Endothelial cell of umbilical vein (primary cell): ENCODE data around the gene DPM2. TPM values are rescaled to one million over a fixed set of nuclear protein-coding genes. Genes with fewer than 3 reads are reported as not detected.

Experiments
- BruUV-seq: library from RNA; stranded (reverse); fragments of 400-500 nt; replicated peaks from 2 replicates; lab custom pipeline; 2021; lab: Mats Ljungman, UMichigan
- CTCF ChIA-PET: fragments of 300-600, 350-600 bp; sonication (Branson Sonifier 250); formaldehyde crosslinking; loops from one replicate; lab custom pipeline; 2021; ENCODE audit warnings: antibody characterized with exemption, inconsistent platforms; lab: Charles Lee
- POLR2A ChIA-PET: fragments of 300-600, 350-600 bp; sonication (Branson Sonifier 250); formaldehyde crosslinking; loops from one replicate; lab custom pipeline; 2021; ENCODE audit warnings: antibody characterized with exemption, inconsistent platforms; lab: Charles Lee
- DNase-seq: peaks from one replicate; pipeline ENCODE4 v3.0.0-alpha.2; 2011; ENCODE audit warnings: low read depth, low spot score
- FAIRE-seq: peaks from 2 replicates; lab custom pipeline; 2011; peaks lifted over from hg19 to GRCh38; lab: Jason Lieb, UNC
- H2AFZ ChIP-seq: 2 replicates; pipeline ENCODE4 v1.6.0; 2012; ENCODE audit warnings: low read depth, low read length, control low read depth, inconsistent platforms
- H3K27ac ChIP-seq: 2 replicates; pipeline ENCODE4 v1.5.1; 2011; ENCODE audit warnings: low read depth, mild to moderate bottlenecking, control low read depth, low read length, moderate library complexity; ENCODE audit not compliant: insufficient read depth
- H3K27me3 ChIP-seq, 2 experiments: 2 replicates each; pipeline versions ENCODE4 v1.6.0 to v1.6.1; 2011; ENCODE audit warnings: low read length in 2 of 2, mixed read lengths in 1 of 2; ENCODE audit not compliant: control insufficient read depth in 2 of 2, insufficient read depth in 2 of 2
- H3K36me3 ChIP-seq, 2 experiments: 2 replicates in 1 of 2; 3 replicates in 1 of 2; pipeline ENCODE4 v1.5.1; 2011; ENCODE audit warnings: low read length in 2 of 2, mild to moderate bottlenecking in 1 of 2, moderate library complexity in 1 of 2; ENCODE audit not compliant: control insufficient read depth in 2 of 2, insufficient read depth in 2 of 2; ENCODE audit errors: extremely low read depth in 1 of 2
- H3K4me1 ChIP-seq: 3 replicates; pipeline ENCODE4 v1.5.1; 2011; ENCODE audit warnings: mild to moderate bottlenecking, low read length; ENCODE audit not compliant: control insufficient read depth, insufficient read depth; ENCODE audit errors: extremely low read depth
- H3K4me2 ChIP-seq: 2 replicates; pipeline ENCODE4 v1.6.1; 2011; ENCODE audit warnings: low read length, control low read depth, mixed read lengths; ENCODE audit not compliant: insufficient read depth
- H3K4me3 ChIP-seq, 3 experiments: fragments of 200-600 bp in 1 of 3; sonication (generic), shearing (Covaris generic) in 1 of 3; replicated peaks in 1 of 3; 2 replicates each; pipeline ENCODE4 v1.5.1; 2011 to 2016; ENCODE audit warnings: control low read depth in 3 of 3, low read length in 3 of 3, mild to moderate bottlenecking in 2 of 3, inconsistent platforms in 1 of 3, low read depth in 1 of 3, moderate library complexity in 1 of 3; ENCODE audit not compliant: insufficient read depth in 1 of 3
- H3K79me2 ChIP-seq: 2 replicates; pipeline ENCODE4 v1.6.0; 2012; ENCODE audit warnings: low read length, inconsistent platforms; ENCODE audit not compliant: control insufficient read depth, insufficient read depth
- H3K9ac ChIP-seq: replicated peaks from 2 replicates; pipeline ENCODE3; 2011; ENCODE audit warnings: low read length, control low read depth; ENCODE audit not compliant: insufficient read depth; ENCODE audit errors: extremely low read depth
- H3K9me1 ChIP-seq: replicated peaks from 3 replicates; pipeline ENCODE4 v1.6.0; 2011; ENCODE audit warnings: mild to moderate bottlenecking, low read length; ENCODE audit not compliant: control insufficient read depth, insufficient read depth; ENCODE audit errors: extremely low read depth
- H3K9me3 ChIP-seq: replicated peaks from 2 replicates; pipeline ENCODE4 v1.5.1; 2012; ENCODE audit warnings: low read length, inconsistent platforms; ENCODE audit not compliant: control insufficient read depth, insufficient read depth
- H4K20me1 ChIP-seq: replicated peaks from 2 replicates; pipeline ENCODE3; 2011; ENCODE audit warnings: mild to moderate bottlenecking, low read length; ENCODE audit not compliant: control insufficient read depth, insufficient read depth; ENCODE audit errors: extremely low read depth
- EZH2 ChIP-seq: IDR thresholded peaks from 2 replicates; pipeline ENCODE4 v1.6.1; 2012; ENCODE audit warnings: borderline replicate concordance, low read depth, mild to moderate bottlenecking, moderate library complexity, low read length, inconsistent platforms; ENCODE audit not compliant: severe bottlenecking
- FOS ChIP-seq: IDR thresholded peaks from 2 replicates; pipeline ENCODE4 v1.6.1; 2011; ENCODE audit warnings: mild to moderate bottlenecking, low read length, moderate library complexity, borderline replicate concordance; ENCODE audit not compliant: insufficient read depth
- GATA2 ChIP-seq: IDR thresholded peaks from 2 replicates; pipeline ENCODE4 v1.7.0; 2011; ENCODE audit warnings: low read depth, mild to moderate bottlenecking, moderate library complexity, mixed read lengths, low read length; ENCODE audit not compliant: insufficient read length, insufficient read depth
- JUN ChIP-seq: IDR thresholded peaks from 2 replicates; pipeline ENCODE4 v1.6.1; 2011; ENCODE audit warnings: borderline replicate concordance, low read depth; ENCODE audit not compliant: insufficient read length, insufficient read depth
- MAX ChIP-seq: IDR thresholded peaks from 2 replicates; pipeline ENCODE4 v1.6.1; 2011; ENCODE audit not compliant: insufficient read depth, insufficient read length
- MYC ChIP-seq: IDR thresholded peaks from one replicate; pipeline ENCODE4 v1.6.1; 2011; ENCODE audit warnings: mild to moderate bottlenecking, low read depth, low read length
- POLR2A ChIP-seq: IDR thresholded peaks from 2 replicates; pipeline ENCODE4 v1.6.1; 2012; ENCODE audit warnings: low read depth, mild to moderate bottlenecking, control low read depth, low read length
- POLR2AphosphoS5 ChIP-seq: IDR thresholded peaks from 2 replicates; pipeline ENCODE4 v1.6.1; 2012; ENCODE audit warnings: low read depth, mild to moderate bottlenecking, control low read depth, low read length, moderate library complexity; ENCODE audit not compliant: insufficient read depth
- dilution Hi-C: fragments of 300-500 bp; cut with MboI; formaldehyde crosslinking; loops from one replicate; pipeline ENCODE4 v1.15.0; 2019; ENCODE audit warnings: low sequenced_read_pairs; ENCODE audit not compliant: extremely low pct_ligation_motif_present
- intact Hi-C: fragments of 100-400 bp; cut with micrococcal nuclease; formaldehyde crosslinking; loops from one replicate; pipeline ENCODE4 v1.10.0; 2022
- polyA plus RNA-seq, 4 experiments: library from polyadenylated mRNA; depleted of rRNA in 3 of 4; stranded (reverse) in 3 of 4; unstranded in 1 of 4; fragments of >200 nt; gene quantifications; 2 replicates each; pipeline versions ENCODE4 v1.2.1 to v1.2.3, GENCODE V29; 2011 to 2012; ENCODE audit warnings: missing spikeins in 1 of 4
- total RNA-seq: library from RNA; stranded (reverse); gene quantifications from 2 replicates; pipeline ENCODE4 v1.2.3, GENCODE V29; 2021
- TF ChIP-seq, protein P1 (sequence below), 2 donors: IDR thresholded peaks; 1 replicate in 1 of 2; 2 replicates in 1 of 2; pipeline ENCODE4 v1.5.1; 2011; ENCODE audit warnings: low read length in 2 of 2, mild to moderate bottlenecking in 2 of 2, moderate library complexity in 2 of 2, control low read depth in 1 of 2, inconsistent platforms in 1 of 2, low read depth in 1 of 2; ENCODE audit not compliant: insufficient read depth in 1 of 2; ENCODE audit errors: extremely low read depth in 1 of 2

DPM2 gene
- total and polyA plus RNA-seq, 2 donors (not counting 3 experiments of a cell fraction or from before 2014, with no cell fraction given) = 47.9 to 63.9 TPM

GRCh38 chr9:127913682-127914081 lies 24.0 kb downstream of the DPM2 start:
- Histone ChIP-seq H3K36me3 (peaks cover 0 to 24% of the 10 kb centered on the region in 2 experiments), H2AFZ (no peak overlapping the region), H4K20me1 (no peaks in the 10 kb centered on the region), H3K4me2 (no peak overlapping the region), H3K27ac (no peak overlapping the region), H3K79me2 (peaks cover 12% of the 10 kb centered on the region), H3K4me1 (peaks cover 30% of the 10 kb centered on the region), H3K9ac (no peak overlapping the region), H3K9me3 (no peaks in the 10 kb centered on the region), H3K4me3 (no peak overlapping the region), H3K27me3 (no peaks in the 10 kb centered on the region), H3K9me1 (no peaks in the 10 kb centered on the region)
- ChIA-PET POLR2A (no interaction called here), CTCF (interaction anchor here (1.2 kb wide), 2 partner anchors 44 to 157 kb away, joined by 3 to 4 read pairs; no protein-coding TSS in a partner anchor)
- DNase-seq (no peak), FAIRE-seq (no peak)
- dilution Hi-C loops (no loop called here), intact Hi-C loops (loop anchor here (10.0 kb wide), 1 partner anchor 389 kb away; no protein-coding TSS in a partner anchor)
- BruUV-seq = no TSS peak
- no peak for TF ChIP-seq GATA2

- intact Hi-C loops (loop anchor here (10.0 kb wide), 1 partner anchor 388 kb away; no protein-coding TSS in a partner anchor), dilution Hi-C loops (no loop called here)
- Histone ChIP-seq H3K9ac (no peak overlapping the region), H3K79me2 (peaks cover 12% of the 10 kb centered on the region), H4K20me1 (no peaks in the 10 kb centered on the region), H3K4me1 (peaks cover 23% of the 10 kb centered on the region), H3K27ac (no peak overlapping the region), H3K4me3 (no peak overlapping the region), H3K4me2 (no peak overlapping the region), H3K27me3 (no peaks in the 10 kb centered on the region), H3K9me3 (no peaks in the 10 kb centered on the region), H3K9me1 (no peaks in the 10 kb centered on the region), H2AFZ (no peak overlapping the region), H3K36me3 (peaks cover 0 to 24% of the 10 kb centered on the region in 2 experiments)
- ChIA-PET POLR2A (no interaction called here), CTCF (interaction anchor here (0.6 to 1.2 kb wide), 4 partner anchors 13 to 178 kb away, joined by 3 read pairs; partner anchors contain the start of gene TOR2A)
- no peak for TF ChIP-seq GATA2
- TF ChIP-seq POLR2AphosphoS5 = no peak
- TF ChIP-seq EZH2 = no peak
- TF ChIP-seq FOS = no peak
- TF ChIP-seq JUN = no peak
- TF ChIP-seq MYC = no peak
- TF ChIP-seq MAX = no peak
- TF ChIP-seq, protein P1, sequence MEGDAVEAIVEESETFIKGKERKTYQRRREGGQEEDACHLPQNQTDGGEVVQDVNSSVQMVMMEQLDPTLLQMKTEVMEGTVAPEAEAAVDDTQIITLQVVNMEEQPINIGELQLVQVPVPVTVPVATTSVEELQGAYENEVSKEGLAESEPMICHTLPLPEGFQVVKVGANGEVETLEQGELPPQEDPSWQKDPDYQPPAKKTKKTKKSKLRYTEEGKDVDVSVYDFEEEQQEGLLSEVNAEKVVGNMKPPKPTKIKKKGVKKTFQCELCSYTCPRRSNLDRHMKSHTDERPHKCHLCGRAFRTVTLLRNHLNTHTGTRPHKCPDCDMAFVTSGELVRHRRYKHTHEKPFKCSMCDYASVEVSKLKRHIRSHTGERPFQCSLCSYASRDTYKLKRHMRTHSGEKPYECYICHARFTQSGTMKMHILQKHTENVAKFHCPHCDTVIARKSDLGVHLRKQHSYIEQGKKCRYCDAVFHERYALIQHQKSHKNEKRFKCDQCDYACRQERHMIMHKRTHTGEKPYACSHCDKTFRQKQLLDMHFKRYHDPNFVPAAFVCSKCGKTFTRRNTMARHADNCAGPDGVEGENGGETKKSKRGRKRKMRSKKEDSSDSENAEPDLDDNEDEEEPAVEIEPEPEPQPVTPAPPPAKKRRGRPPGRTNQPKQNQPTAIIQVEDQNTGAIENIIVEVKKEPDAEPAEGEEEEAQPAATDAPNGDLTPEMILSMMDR (IDR thresholded peaks at IDR 0.05; ENCODE audit: extremely low read depth in 1 of 2, insufficient read depth in 1 of 2, low read depth in 1 of 2, low read length in 2 of 2) = no peak
- no peak for TF ChIP-seq POLR2A
- FAIRE-seq (no peak), DNase-seq (no peak)
- BruUV-seq = no TSS peak
These were observed 24.8 kb downstream of the DPM2 start for GRCh38 chr9:127912882-127913281.
